HepG2 (cell line): Measurements from ENCODE around the gene GPT2. TPM values are rescaled to one million over a fixed set of nuclear protein-coding genes. Genes with fewer than 3 reads are reported as not detected.
A peak's percentile ranks its signal among the peaks of the same experiment; 100 is the strongest.

Experiments
- ATAC-seq: fragments of 200-7000 bp; cut with Tn5 transposase; 3 replicates; pipeline ENCODE4 v1.9.1; 2020; ENCODE audit warnings: mild to moderate bottlenecking, moderate library complexity
- BruUV-seq: library from RNA; stranded (reverse); fragments of 400-500 nt; replicated peaks from 2 replicates; lab custom pipeline; 2021; lab: Mats Ljungman, UMichigan
- CTCF ChIA-PET: fragments of 300-600 bp; formaldehyde crosslinking; extraction: SDS; loops from one replicate; lab custom pipeline; 2021; ENCODE audit warnings: low total read pairs, inconsistent platforms, low intra/inter-chr PET ratio; lab: Yijun Ruan, JAX
- POLR2A ChIA-PET: fragments of 350-600 bp; sonication (Branson Sonifier 250); formaldehyde crosslinking; loops from one replicate; lab custom pipeline; 2020; ENCODE audit warnings: antibody characterized with exemption, inconsistent platforms; lab: Yijun Ruan, JAX
- DNase-seq: peaks from one replicate; pipeline ENCODE4 v3.0.0-alpha.2; 2015; ENCODE audit warnings: low spot score
- FAIRE-seq: peaks from 3 replicates; lab custom pipeline; 2011; peaks lifted over from hg19 to GRCh38; lab: Jason Lieb, UNC
- H2AFZ ChIP-seq: one replicate; pipeline ENCODE4 v1.6.1; 2011; ENCODE audit warnings: low read length, inconsistent platforms
- H3K27ac ChIP-seq: fragments of 300-600 bp; 3 replicates; pipeline ENCODE4 v1.8.0; 2011; ENCODE audit warnings: mixed run types, mild to moderate bottlenecking, mixed read lengths, low read length, inconsistent platforms; ENCODE audit not compliant: insufficient read depth; ENCODE audit errors: extremely low read length
- H3K27me3 ChIP-seq, 2 experiments: fragments of 200-600 bp in 1 of 2; 2 replicates in 1 of 2; 3 replicates in 1 of 2; pipeline versions ENCODE4 v1.6.0 to v1.8.0; 2011; ENCODE audit warnings: low read length in 2 of 2, mild to moderate bottlenecking in 2 of 2, moderate library complexity in 2 of 2, inconsistent platforms in 1 of 2; ENCODE audit not compliant: insufficient read depth in 2 of 2, control insufficient read depth in 1 of 2
- H3K36me3 ChIP-seq, 2 experiments: fragments of 200-600 bp in 1 of 2; replicated peaks in 1 of 2; 2 replicates in 1 of 2; 3 replicates in 1 of 2; pipeline versions ENCODE4 v1.5.1 to v1.8.0; 2011; ENCODE audit warnings: low read length in 2 of 2, inconsistent platforms in 1 of 2; ENCODE audit not compliant: insufficient read depth in 2 of 2, control insufficient read depth in 1 of 2
- H3K4me1 ChIP-seq: 2 replicates; pipeline ENCODE4 v1.5.1; 2012; ENCODE audit warnings: low read length, inconsistent platforms; ENCODE audit not compliant: insufficient read depth
- H3K4me2 ChIP-seq: 2 replicates; pipeline ENCODE4 v1.6.0; 2011; ENCODE audit warnings: low read depth, low read length, inconsistent platforms
- H3K4me3 ChIP-seq, 3 experiments: fragments of 200-600 bp in 1 of 3; sonication (generic), shearing (Covaris generic) in 1 of 3; replicated peaks in 1 of 3; 2 replicates each; pipeline ENCODE4 v1.5.1; 2011 to 2016; ENCODE audit warnings: low read length in 3 of 3, inconsistent platforms in 2 of 3, low read depth in 2 of 3, mild to moderate bottlenecking in 2 of 3, control low read depth in 1 of 3, mixed read lengths in 1 of 3; ENCODE audit not compliant: insufficient read depth in 1 of 3
- H3K79me2 ChIP-seq: one replicate; pipeline ENCODE4 v1.6.1; 2011; ENCODE audit warnings: low read length, inconsistent platforms; ENCODE audit not compliant: insufficient read depth
- H3K9ac ChIP-seq: 2 replicates; pipeline ENCODE4 v1.6.0; 2011; ENCODE audit warnings: mild to moderate bottlenecking, low read depth, low read length, inconsistent platforms; ENCODE audit not compliant: insufficient read depth
- H3K9me3 ChIP-seq: 2 replicates; pipeline ENCODE4 v1.5.1; 2012; ENCODE audit warnings: mild to moderate bottlenecking, low read length
- H4K20me1 ChIP-seq: 2 replicates; pipeline ENCODE4 v1.6.0; 2011; ENCODE audit warnings: inconsistent platforms, mild to moderate bottlenecking, low read length, moderate library complexity; ENCODE audit not compliant: insufficient read depth
- CAMTA2 ChIP-seq: sonication (generic); formaldehyde crosslinking; IDR thresholded peaks from 2 replicates; pipeline ENCODE4 v1.4.0; 2020; ENCODE audit warnings: mild to moderate bottlenecking, missing genetic modification reagents, borderline replicate concordance
- ERF ChIP-seq: IDR thresholded peaks from 2 replicates; pipeline ENCODE4 v1.6.1; 2018; ENCODE audit warnings: missing biosample characterization, missing genetic modification reagents
- HOMEZ ChIP-seq: IDR thresholded peaks from 2 replicates; pipeline ENCODE4 v1.6.1; 2016; ENCODE audit warnings: low read depth
- NFYC ChIP-seq: IDR thresholded peaks from 2 replicates; pipeline ENCODE4 v1.6.1; 2016; ENCODE audit warnings: missing genetic modification reagents, missing compliant biosample characterization
- SAP130 ChIP-seq: IDR thresholded peaks from 2 replicates; pipeline ENCODE4 v1.6.1; 2016; ENCODE audit warnings: low read depth
- ZFP82 ChIP-seq: sonication (generic); formaldehyde crosslinking; IDR thresholded peaks from 2 replicates; pipeline ENCODE4 v1.5.1; 2020; ENCODE audit warnings: mild to moderate bottlenecking, missing genetic modification reagents, borderline replicate concordance
- ZNF121 ChIP-seq: sonication (generic); formaldehyde crosslinking; IDR thresholded peaks from 2 replicates; pipeline ENCODE4 v1.5.0; 2020; ENCODE audit warnings: mild to moderate bottlenecking, missing genetic modification reagents
- WGBS: methylation state at CpG from one replicate; pipeline ENCODE4 v1.1.6; 2017; ENCODE audit warnings: low lambda C conversion rate; 5-methylcytosine and 5-hydroxymethylcytosine counted together
- in situ Hi-C: cut with HindIII; loops from 2 replicates; pipeline ENCODE4 v1.10.0; 2017; ENCODE audit warnings: low pct_unique_long_range_greater_than_20kb; ENCODE audit not compliant: extremely low pct_ligation_motif_present
- intact Hi-C: fragments of 100-400 bp; cut with micrococcal nuclease; formaldehyde crosslinking; loops from one replicate; pipeline ENCODE4 v1.10.0; 2022; ENCODE audit not compliant: unreplicated experiment
- polyA plus RNA-seq, 8 experiments: library from polyadenylated mRNA; depleted of rRNA in 3 of 8; stranded (reverse) in 7 of 8; unstranded in 1 of 8; fragments of >200 nt; fragmentation: Illumina TruSeq in 4 of 8; extraction: Trizol in 4 of 8; gene quantifications; 2 replicates each; pipeline versions ENCODE4 v1.2.1 to v1.2.3, GENCODE V29; 2011 to 2016; ENCODE audit warnings: low read depth in 4 of 8, missing spikeins in 1 of 8, mixed read lengths in 1 of 8; ENCODE audit not compliant: insufficient read depth in 1 of 8
- total RNA-seq, 5 experiments: library from RNA; depleted of rRNA; stranded (reverse); fragments of >200 nt; fragmentation: Illumina TruSeq; extraction: Trizol; gene quantifications; 2 replicates each; pipeline ENCODE4 v1.2.3, GENCODE V29; 2016; ENCODE audit warnings: low read depth in 1 of 5
- TF ChIP-seq, protein P1 (sequence below): sonication (generic); formaldehyde crosslinking; IDR thresholded peaks from 2 replicates; pipeline ENCODE4 v1.8.1; 2023; ENCODE audit warnings: mild to moderate bottlenecking, missing genetic modification reagents
- TF ChIP-seq, protein P2 (sequence below): sonication (generic); formaldehyde crosslinking; IDR thresholded peaks from 2 replicates; pipeline ENCODE4 v1.5.1; 2020; ENCODE audit warnings: mild to moderate bottlenecking, missing genetic modification reagents, moderate library complexity

The GPT2 gene
- total and polyA plus RNA-seq, 2 of the 13 experiments (the other 11 are each of a cell fraction or from before 2014, with no cell fraction given): 138 to 267 TPM

DNA sequence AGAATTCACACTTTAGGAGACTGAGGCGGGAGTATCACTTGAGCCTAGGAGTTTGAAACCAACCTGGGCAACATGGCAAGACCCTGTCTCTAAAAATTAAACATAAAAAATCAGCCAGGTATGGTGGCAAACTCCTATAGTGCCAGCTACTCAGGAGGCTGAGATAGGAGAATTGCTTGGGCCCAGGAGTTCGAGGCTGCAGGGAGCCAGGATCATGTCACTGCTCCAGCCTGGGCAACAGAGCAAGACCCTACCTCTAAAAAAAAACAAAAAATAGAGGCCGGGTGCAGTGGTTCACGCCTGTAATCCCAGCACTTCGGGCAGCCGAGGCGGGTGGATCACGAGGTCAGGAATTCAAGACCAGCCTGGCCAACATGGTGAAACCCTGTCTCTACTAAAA is 8.9 kb upstream of the GPT2 start:
- no peak overlapping the region for H3K9ac ChIP-seq
- WGBS: 94% methylated on average over 8 of the region's 8 CpGs
- no peaks in the 10 kb centered on the region for H4K20me1 ChIP-seq
- no peak for TF ChIP-seq ZFP82 (CRISPR knock-in tag)
- 0 out of 2 replicates have a peak, but pooled peaks have one; percentile 5 for TF ChIP-seq ERF (CRISPR knock-in tag)
- TF ChIP-seq NFYC: no peak
- TF ChIP-seq, protein P1, sequence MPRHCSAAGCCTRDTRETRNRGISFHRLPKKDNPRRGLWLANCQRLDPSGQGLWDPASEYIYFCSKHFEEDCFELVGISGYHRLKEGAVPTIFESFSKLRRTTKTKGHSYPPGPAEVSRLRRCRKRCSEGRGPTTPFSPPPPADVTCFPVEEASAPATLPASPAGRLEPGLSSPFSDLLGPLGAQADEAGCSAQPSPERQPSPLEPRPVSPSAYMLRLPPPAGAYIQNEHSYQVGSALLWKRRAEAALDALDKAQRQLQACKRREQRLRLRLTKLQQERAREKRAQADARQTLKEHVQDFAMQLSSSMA: no peak
- TF ChIP-seq CAMTA2 (CRISPR knock-in tag): no peak
- TF ChIP-seq ZNF121: peak; percentile 87
- TF ChIP-seq HOMEZ (CRISPR knock-in tag): no peak
- TF ChIP-seq, protein P2, sequence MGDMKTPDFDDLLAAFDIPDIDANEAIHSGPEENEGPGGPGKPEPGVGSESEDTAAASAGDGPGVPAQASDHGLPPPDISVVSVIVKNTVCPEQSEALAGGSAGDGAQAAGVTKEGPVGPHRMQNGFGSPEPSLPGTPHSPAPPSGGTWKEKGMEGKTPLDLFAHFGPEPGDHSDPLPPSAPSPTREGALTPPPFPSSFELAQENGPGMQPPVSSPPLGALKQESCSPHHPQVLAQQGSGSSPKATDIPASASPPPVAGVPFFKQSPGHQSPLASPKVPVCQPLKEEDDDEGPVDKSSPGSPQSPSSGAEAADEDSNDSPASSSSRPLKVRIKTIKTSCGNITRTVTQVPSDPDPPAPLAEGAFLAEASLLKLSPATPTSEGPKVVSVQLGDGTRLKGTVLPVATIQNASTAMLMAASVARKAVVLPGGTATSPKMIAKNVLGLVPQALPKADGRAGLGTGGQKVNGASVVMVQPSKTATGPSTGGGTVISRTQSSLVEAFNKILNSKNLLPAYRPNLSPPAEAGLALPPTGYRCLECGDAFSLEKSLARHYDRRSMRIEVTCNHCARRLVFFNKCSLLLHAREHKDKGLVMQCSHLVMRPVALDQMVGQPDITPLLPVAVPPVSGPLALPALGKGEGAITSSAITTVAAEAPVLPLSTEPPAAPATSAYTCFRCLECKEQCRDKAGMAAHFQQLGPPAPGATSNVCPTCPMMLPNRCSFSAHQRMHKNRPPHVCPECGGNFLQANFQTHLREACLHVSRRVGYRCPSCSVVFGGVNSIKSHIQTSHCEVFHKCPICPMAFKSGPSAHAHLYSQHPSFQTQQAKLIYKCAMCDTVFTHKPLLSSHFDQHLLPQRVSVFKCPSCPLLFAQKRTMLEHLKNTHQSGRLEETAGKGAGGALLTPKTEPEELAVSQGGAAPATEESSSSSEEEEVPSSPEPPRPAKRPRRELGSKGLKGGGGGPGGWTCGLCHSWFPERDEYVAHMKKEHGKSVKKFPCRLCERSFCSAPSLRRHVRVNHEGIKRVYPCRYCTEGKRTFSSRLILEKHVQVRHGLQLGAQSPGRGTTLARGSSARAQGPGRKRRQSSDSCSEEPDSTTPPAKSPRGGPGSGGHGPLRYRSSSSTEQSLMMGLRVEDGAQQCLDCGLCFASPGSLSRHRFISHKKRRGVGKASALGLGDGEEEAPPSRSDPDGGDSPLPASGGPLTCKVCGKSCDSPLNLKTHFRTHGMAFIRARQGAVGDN (CRISPR knock-in tag): peak; percentile 25; the same call in 1 of the 2 replicates
- TF ChIP-seq SAP130 (CRISPR knock-in tag): no peak
- TF ChIP-seq, all 625 proteins: peak for 3
- BruUV-seq: no TSS peak
- in situ Hi-C loops: no loop called here
- FAIRE-seq (no peak), ATAC-seq (no peak), DNase-seq (no peak)
- no peaks in the 10 kb centered on the region for H3K36me3 ChIP-seq
- peaks cover 98% of the 10 kb centered on the region for H3K4me1 ChIP-seq
- no peak overlapping the region for H2AFZ ChIP-seq
- H3K4me3 ChIP-seq: no peak overlapping the region
- no peaks in the 10 kb centered on the region for H3K9me3 ChIP-seq
- H3K4me2 ChIP-seq: no peak overlapping the region
- POLR2A ChIA-PET: interaction anchor here (4.4 to 4.9 kb wide), 2 partner anchors 11 kb away, joined by 59 to 76 read pairs; partner anchors contain the start of gene GPT2
- H3K27ac ChIP-seq: no peak overlapping the region
- CTCF ChIA-PET: no interaction called here
- H3K79me2 ChIP-seq: no peaks in the 10 kb centered on the region
- no peaks in the 10 kb centered on the region for H3K27me3 ChIP-seq
- intact Hi-C loops: no loop called here
